Ureter (tissue), 1 donor: ENCODE results near the gene BTN2A1. TPM values are rescaled to one million over a fixed set of nuclear protein-coding genes. Genes with fewer than 3 reads are reported as not detected.
"Not testable (repeated sequence)": the region's sequence is repeated elsewhere in the genome, so short reads cannot be mapped to it uniquely, and the experiment has no call there.

ENCODE experiments used
- DNase-seq: peaks from one replicate; pipeline ENCODE4 v3.0.0-alpha.2; 2020; ENCODE audit warnings: low spot score
- total RNA-seq: library from RNA; stranded (reverse); gene quantifications from one replicate; pipeline ENCODE4 v1.2.4, GENCODE V29; 2023
- donor health status: DM: yes; HTN: yes; CAD: no.

The BTN2A1 gene
- total RNA-seq, 1 donor from 2014 or later: 24.7 TPM

DNA sequence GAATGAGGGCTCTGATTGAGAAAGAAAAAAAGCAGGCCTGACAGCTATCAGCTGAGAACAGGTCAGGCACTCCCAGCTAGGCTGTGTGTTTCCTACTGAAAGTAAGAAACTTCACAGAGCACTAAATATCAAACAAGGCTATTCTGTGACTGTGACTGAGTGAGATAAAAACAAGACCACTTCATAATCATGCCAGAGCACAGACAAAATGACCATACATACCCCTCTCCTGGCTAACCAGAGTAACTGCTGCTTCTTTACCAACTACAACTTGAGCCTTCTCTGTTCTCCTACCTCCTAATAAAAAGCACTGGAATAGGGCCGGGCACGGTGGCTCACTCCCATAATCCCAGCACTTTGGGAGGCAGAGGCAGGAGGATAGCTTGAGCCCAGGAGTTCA, 35.5 kb downstream of the BTN2A1 start:
- no peak for DNase-seq

DNA sequence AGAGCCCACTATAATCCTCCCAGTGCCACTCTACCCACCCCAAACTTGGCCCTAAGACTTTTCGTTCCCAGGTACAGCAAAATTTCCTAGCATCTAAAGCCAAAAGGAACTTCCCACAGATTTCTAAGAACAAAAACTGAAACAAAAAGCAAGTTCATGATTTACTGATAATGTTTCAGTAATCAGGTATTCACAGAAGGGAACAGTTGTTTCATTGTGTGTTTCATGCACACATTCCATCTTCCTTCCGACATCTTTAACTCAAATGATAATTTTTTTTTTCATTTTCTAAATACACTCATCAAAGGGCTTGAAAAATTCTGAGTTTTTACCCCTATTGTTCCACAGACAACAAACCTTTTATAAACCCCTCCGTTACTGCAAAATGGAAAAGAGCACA, 36.4 kb downstream of the BTN2A1 start:
- no peak for DNase-seq

DNA sequence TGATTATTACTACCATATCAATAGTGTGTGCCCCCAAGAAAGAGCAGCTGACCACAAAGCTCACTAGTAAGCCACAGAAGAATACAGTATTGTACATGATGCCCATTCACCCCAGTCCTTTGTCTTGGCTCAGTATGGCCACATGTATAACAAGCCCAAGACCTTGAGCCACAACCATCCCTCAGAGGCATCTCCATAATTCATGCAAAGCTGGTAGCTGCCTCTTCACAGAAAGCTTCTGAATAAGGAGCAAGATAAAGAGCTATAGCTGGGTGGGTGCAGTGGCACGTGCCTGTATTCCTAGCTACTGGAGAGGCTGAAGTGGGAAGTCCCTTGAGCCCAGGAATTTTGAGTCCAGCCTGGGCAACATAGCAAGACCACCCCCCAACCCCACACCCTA, 37.5 kb downstream of the BTN2A1 start:
- no peak for DNase-seq

DNA sequence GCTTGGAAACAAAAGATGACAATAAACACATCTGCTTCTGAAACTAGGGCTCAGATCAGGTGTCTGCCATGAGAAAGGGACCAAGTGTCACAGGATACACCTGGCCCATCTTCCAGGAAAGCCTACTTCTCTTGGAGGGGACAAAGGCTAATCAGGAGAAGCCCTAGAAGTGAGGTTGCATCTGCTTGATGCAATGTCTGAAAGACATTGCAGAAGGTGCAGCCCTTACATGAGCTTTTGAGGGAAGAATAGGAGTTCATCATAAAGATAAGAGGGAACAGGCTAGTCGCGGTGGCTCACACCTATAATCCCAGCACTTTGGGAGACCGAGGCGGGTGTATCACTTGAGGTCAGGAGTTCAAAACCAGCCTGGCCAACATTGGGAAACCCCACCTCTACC, 39.9 kb downstream of the BTN2A1 start:
- DNase-seq: no peak

DNA sequence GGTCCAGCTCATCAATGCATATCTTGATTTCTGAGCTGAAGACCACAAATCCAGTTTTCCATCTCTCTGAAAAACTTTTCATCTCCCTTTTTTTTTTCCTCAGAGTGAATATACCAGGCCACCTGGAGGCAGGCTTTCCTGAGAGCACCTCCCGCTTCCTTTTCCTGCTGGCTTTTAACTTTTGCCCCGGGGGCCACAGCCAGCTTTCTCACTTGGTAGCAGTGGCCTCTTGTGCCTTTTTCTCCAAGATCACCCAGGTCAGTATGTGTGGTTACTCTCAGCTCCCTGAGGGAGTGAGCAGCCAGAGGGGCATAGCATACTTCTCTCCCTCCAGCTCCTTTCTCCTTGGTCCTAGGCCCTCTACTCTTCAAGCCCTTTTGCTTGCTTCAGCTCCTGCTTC, 42.3 kb downstream of the BTN2A1 start, which contains the start of gene BTN1A1:
BTN1A1 (plus strand) TSS at position 202 of the 400 bp plus-strand sequence. CDS start 984 bp downstream, outside the sequence.
- DNase-seq: no peak

DNA sequence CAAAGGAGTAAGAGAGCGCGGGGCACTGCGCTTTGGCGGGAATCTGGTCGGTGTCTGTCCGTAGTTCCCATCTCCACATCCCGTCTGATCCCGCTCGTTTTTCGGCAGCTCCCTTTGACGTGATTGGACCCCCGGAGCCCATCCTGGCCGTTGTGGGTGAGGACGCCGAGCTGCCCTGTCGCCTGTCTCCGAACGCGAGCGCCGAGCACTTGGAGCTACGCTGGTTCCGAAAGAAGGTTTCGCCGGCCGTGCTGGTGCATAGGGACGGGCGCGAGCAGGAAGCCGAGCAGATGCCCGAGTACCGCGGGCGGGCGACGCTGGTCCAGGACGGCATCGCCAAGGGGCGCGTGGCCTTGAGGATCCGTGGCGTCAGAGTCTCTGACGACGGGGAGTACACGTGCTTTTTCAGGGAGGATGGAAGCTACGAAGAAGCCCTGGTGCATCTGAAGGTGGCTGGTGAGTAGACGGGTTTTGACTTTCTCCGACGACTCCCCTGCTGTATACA, 43.8 kb downstream of the BTN2A1 start:
- peak; percentile 46 for DNase-seq

DNA sequence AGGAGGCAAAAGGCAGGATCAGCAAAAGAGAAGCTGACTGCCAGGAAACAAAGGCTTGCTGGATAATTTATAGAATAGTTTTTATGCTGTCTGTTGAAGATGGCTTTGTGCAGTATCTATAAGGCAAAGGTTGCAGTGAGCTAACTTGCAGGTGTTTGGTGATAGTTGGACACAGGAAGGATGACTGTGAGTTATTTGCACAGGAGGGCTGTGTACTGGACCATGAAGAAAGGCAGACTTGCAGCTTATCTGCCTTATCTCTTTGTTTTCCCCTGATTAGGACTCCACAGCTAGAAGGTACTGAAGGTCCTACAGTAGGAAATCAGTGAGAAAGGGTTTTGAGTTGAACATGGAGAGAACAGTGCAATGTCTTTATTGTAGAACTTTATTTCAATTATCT, 44.4 kb downstream of the BTN2A1 start:
- no peak for DNase-seq

DNA sequence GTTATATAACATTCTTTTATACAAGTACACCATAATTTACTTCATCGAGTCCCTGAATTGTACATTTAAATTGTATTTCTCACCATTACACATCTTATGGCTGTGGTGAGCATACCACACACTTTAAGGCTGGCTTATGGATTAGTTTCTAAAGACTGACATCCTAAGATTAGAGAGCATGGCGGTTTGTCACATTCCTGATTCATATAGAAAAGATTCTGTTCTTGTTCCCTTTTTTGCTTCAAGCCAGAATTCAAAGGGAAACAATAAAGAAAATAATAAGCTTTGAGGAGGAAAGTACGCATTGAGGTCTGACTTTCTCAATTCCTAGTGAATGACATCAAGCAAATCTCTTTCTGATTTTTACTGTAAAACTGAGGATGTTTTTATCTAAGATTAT, 44.9 kb downstream of the BTN2A1 start:
- DNase-seq: no peak

DNA sequence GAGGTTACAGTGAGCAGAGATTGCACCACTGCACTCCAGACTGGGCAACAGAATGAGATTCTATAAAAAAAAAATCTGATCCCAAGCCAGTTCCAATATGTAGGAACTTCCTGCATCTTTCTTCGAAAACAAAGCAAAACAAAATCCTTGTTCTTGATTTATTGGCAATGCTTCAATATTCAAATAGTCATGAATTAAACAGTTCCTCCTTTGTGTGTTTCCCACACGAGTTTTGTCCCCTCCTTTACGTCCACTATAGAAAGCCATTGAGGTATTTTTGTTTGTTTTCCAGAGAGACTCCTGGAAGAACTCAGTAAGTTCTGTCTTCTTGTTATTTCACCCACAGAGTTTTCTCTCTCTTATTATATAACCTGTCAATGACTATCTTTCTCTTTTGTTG, 49.9 kb downstream of the BTN2A1 start:
- DNase-seq: no peak

DNA sequence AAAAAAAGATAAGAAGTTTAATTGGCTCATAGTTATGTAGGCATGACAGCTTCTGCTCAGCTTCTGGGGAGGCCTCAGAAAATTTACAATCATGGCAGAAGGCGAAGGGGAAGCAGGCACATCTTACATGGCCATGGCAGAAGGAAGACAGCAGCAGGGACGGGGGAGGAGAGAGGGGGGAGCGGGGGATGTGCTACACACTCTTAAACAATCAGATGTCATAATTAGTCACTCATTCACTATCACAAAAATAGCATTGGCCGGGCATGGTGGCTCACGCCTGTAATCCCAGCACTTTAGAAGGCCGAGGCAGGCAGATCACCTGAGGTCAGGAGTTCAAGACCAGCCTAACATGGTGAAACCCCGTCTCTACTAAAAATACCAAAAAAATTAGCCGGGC, 53.3 kb downstream of the BTN2A1 start:
- not testable (repeated sequence) for DNase-seq

DNA sequence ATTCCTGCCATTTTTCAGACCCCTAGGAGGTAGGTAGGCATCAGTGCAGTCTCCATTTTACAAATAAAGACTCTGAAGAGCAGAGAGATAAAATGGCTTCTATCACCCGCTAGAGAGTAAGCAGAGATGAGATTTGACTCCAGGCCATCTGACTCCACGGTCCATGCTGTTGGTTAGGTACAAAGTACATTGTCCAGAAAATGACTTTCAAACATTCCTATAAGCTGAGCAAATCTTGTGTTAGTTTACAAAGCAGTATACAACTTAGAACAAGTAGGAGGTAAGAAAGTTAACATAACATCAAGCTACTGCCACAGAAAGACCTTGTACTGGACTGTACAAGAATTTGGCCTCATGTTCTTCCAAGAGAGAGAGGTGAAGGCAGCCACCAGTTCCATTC, 57.2 kb downstream of the BTN2A1 start:
- DNase-seq: no peak

DNA sequence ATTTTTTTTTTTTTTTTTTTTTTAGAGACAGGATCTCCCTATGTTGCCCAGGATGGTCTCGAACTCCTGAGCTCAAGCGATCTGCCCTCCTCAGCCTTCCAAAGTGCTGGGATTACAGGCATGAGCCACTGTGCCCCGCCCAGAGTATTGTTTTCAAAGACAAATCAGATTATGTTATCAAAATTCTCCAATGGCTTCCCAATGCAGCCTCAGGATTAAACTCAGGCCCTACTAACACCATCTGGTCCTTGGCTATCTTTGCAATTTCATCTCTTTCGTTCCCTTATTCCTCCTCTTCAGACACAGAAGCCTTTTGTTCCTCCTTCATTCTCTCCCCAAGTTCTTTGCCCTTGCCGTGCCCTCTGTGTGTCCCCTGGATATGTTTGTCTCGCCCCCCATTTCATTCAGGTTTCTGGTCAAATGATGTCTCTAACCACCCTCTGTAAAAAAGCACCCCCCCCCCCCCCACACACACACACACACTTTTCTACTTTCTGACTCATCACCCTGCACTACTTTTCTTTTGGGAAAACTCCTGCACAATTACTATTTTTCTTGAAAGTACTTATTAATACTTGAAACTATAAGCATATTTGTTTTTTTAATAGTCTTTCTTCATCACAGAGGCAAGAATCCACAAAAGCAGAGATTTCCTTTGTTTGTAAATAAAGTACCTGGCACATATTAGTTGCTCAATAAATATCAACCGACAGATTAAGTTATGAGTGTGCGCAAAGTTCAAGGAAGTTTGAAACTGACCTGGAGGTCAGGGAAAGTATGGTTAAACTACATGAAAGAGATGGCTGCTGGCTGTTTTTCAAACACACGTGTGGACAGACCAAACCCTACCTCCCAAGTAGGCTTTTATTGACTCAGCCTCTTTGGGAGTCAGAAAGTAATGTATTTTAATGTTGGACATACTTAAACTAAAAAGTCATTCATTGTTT, 59.0 kb downstream of the BTN2A1 start:
- DNase-seq: no peak

Other genes with a start within 250 kb of the BTN2A1 start
- 15.8 TPM for gene BTN3A2, start 92.8 kb upstream of the BTN2A1 start, total RNA-seq
- 15.0 TPM for gene BTN2A2, start 74.8 kb upstream of the BTN2A1 start, total RNA-seq
- 26.2 TPM for gene BTN3A1, start 55.7 kb upstream of the BTN2A1 start, total RNA-seq
- 13.9 TPM for gene BTN3A3, start 17.5 kb upstream of the BTN2A1 start, total RNA-seq
- gene BTN1A1, start 42.3 kb downstream of the BTN2A1 start, total RNA-seq: not detected
- gene HMGN4, start 80.4 kb downstream of the BTN2A1 start, total RNA-seq: 75.3 TPM
- 17.0 TPM for gene ABT1, start 139.0 kb downstream of the BTN2A1 start, total RNA-seq
- gene ZNF322, start 201.8 kb downstream of the BTN2A1 start, total RNA-seq: 27.7 TPM